HepG2 (cell line): ENCODE results near the gene TRAK1. TPM values are rescaled to one million over a fixed set of nuclear protein-coding genes. Genes with fewer than 3 reads are reported as not detected.

Source experiments
- ARHGAP35 ChIP-seq: sonication (generic); formaldehyde crosslinking; IDR thresholded peaks from 2 replicates; pipeline ENCODE4 v1.9.0; 2022; ENCODE audit warnings: mild to moderate bottlenecking, inconsistent platforms, moderate library complexity, missing genetic modification reagents, borderline replicate concordance
- CREB3 ChIP-seq: sonication (generic); formaldehyde crosslinking; IDR thresholded peaks from 2 replicates; pipeline ENCODE4 v1.5.0; 2020; ENCODE audit warnings: missing genetic modification reagents
- ERF ChIP-seq: IDR thresholded peaks from 2 replicates; pipeline ENCODE4 v1.6.1; 2018; ENCODE audit warnings: missing biosample characterization, missing genetic modification reagents
- HNF4A ChIP-seq: sonication (generic); formaldehyde crosslinking; IDR thresholded peaks from 2 replicates; pipeline ENCODE4 v1.4.0; 2020; ENCODE audit warnings: missing genetic modification reagents
- KAT8 ChIP-seq: IDR thresholded peaks from 2 replicates; pipeline ENCODE4 v1.6.1; 2016; ENCODE audit warnings: missing genetic modification reagents, missing compliant biosample characterization
- PRPF4 ChIP-seq: fragments of 200-400 bp; formaldehyde crosslinking; IDR thresholded peaks from 2 replicates; pipeline ENCODE4 v1.6.1; 2016; ENCODE audit warnings: low read length, low read depth; ENCODE audit not compliant: poor library complexity, severe bottlenecking
- RERE ChIP-seq: IDR thresholded peaks from 2 replicates; pipeline ENCODE4 v1.6.1; 2016; ENCODE audit warnings: low read depth, missing genetic modification reagents, missing compliant biosample characterization
- SETDB1 ChIP-seq: sonication (generic); formaldehyde crosslinking; IDR thresholded peaks from 2 replicates; pipeline ENCODE4 v1.5.1; 2020; ENCODE audit warnings: missing genetic modification reagents, mild to moderate bottlenecking, borderline replicate concordance
- SMAD3 ChIP-seq: sonication (generic); formaldehyde crosslinking; IDR thresholded peaks from 2 replicates; pipeline ENCODE4 v1.4.0; 2020; ENCODE audit warnings: missing genetic modification reagents
- SNAI1 ChIP-seq: sonication (generic); formaldehyde crosslinking; IDR thresholded peaks from 2 replicates; pipeline ENCODE4 v1.5.0; 2020; ENCODE audit warnings: mild to moderate bottlenecking, missing genetic modification reagents, borderline replicate concordance
- SPEN ChIP-seq: sonication (generic); formaldehyde crosslinking; IDR thresholded peaks from 2 replicates; pipeline ENCODE4 v1.5.1; 2020; ENCODE audit warnings: low read depth, mild to moderate bottlenecking, missing genetic modification reagents
- TP53 ChIP-seq: sonication (generic); formaldehyde crosslinking; conservative IDR thresholded peaks from 2 replicates; pipeline ENCODE4 v1.4.0; 2020; ENCODE audit warnings: missing genetic modification reagents
- ZBTB39 ChIP-seq: sonication (generic); formaldehyde crosslinking; IDR thresholded peaks from 2 replicates; pipeline ENCODE4 v1.5.0; 2020; ENCODE audit warnings: missing genetic modification reagents
- ZFP82 ChIP-seq: sonication (generic); formaldehyde crosslinking; IDR thresholded peaks from 2 replicates; pipeline ENCODE4 v1.5.1; 2020; ENCODE audit warnings: mild to moderate bottlenecking, missing genetic modification reagents, borderline replicate concordance
- ZFYVE20 ChIP-seq: sonication (generic); formaldehyde crosslinking; IDR thresholded peaks from 2 replicates; pipeline ENCODE4 v1.8.0; 2023; ENCODE audit warnings: low read depth, mild to moderate bottlenecking, moderate library complexity, missing genetic modification reagents, borderline replicate concordance
- ZIK1 ChIP-seq: sonication (generic); formaldehyde crosslinking; IDR thresholded peaks from 2 replicates; pipeline ENCODE4 v1.5.0; 2020; ENCODE audit warnings: mild to moderate bottlenecking, low read depth, missing genetic modification reagents, borderline replicate concordance
- ZNF263 ChIP-seq: sonication (generic); formaldehyde crosslinking; IDR thresholded peaks from 2 replicates; pipeline ENCODE4 v1.4.0; 2020; ENCODE audit warnings: missing genetic modification reagents
- ZNF543 ChIP-seq: sonication (generic); formaldehyde crosslinking; IDR thresholded peaks from 2 replicates; pipeline ENCODE4 v1.4.0; 2020; ENCODE audit warnings: mild to moderate bottlenecking, missing genetic modification reagents
- polyA plus RNA-seq, 8 experiments: library from polyadenylated mRNA; depleted of rRNA in 3 of 8; stranded (reverse) in 7 of 8; unstranded in 1 of 8; fragments of >200 nt; fragmentation: Illumina TruSeq in 4 of 8; extraction: Trizol in 4 of 8; gene quantifications; 2 replicates each; pipeline versions ENCODE4 v1.2.1 to v1.2.3, GENCODE V29; 2011 to 2016; ENCODE audit warnings: low read depth in 4 of 8, missing spikeins in 1 of 8, mixed read lengths in 1 of 8; ENCODE audit not compliant: insufficient read depth in 1 of 8
- total RNA-seq, 5 experiments: library from RNA; depleted of rRNA; stranded (reverse); fragments of >200 nt; fragmentation: Illumina TruSeq; extraction: Trizol; gene quantifications; 2 replicates each; pipeline ENCODE4 v1.2.3, GENCODE V29; 2016; ENCODE audit warnings: low read depth in 1 of 5
- TF ChIP-seq, protein P1 (sequence below): sonication (generic); formaldehyde crosslinking; IDR thresholded peaks from 2 replicates; pipeline ENCODE4 v1.4.0; 2020; ENCODE audit warnings: mild to moderate bottlenecking, missing genetic modification reagents

The TRAK1 gene
- total and polyA plus RNA-seq, 2 of the 13 experiments (the other 11 are each of a cell fraction or from before 2014, with no cell fraction given), result 20.5 to 46.6 TPM

GRCh38 chr3:42130007-42130328, 38.8 kb downstream of the TRAK1 start (continued):
- no peak for TF ChIP-seq CREB3 (CRISPR knock-in tag)
- TF ChIP-seq SETDB1 (CRISPR knock-in tag), result no peak
- no peak for TF ChIP-seq ZFYVE20
- TF ChIP-seq ZBTB39 (CRISPR knock-in tag), result no peak
- TF ChIP-seq TP53, result no peak
- TF ChIP-seq HNF4A (CRISPR knock-in tag), result no peak
- TF ChIP-seq ZNF543 (CRISPR knock-in tag), result no peak
- TF ChIP-seq ARHGAP35 (CRISPR knock-in tag), result no peak
- TF ChIP-seq KAT8 (CRISPR knock-in tag), result 0 out of 2 replicates have a peak, but pooled peaks have one; percentile 7
- TF ChIP-seq, protein P1, sequence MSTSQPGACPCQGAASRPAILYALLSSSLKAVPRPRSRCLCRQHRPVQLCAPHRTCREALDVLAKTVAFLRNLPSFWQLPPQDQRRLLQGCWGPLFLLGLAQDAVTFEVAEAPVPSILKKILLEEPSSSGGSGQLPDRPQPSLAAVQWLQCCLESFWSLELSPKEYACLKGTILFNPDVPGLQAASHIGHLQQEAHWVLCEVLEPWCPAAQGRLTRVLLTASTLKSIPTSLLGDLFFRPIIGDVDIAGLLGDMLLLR (CRISPR knock-in tag), result no peak
- peak; percentile 8; the same call in 1 of the 2 replicates for TF ChIP-seq SPEN (CRISPR knock-in tag)
- no peak for TF ChIP-seq SNAI1 (CRISPR knock-in tag)
- no peak for TF ChIP-seq PRPF4
- 0 out of 2 replicates have a peak, but pooled peaks have one; percentile 34 for TF ChIP-seq ZFP82 (CRISPR knock-in tag)
- no peak for TF ChIP-seq ZIK1 (CRISPR knock-in tag)
- no peak for TF ChIP-seq ZNF263
- TF ChIP-seq ERF (CRISPR knock-in tag), result peak; percentile 34; the same call in 1 of the 2 replicates
- TF ChIP-seq SMAD3 (CRISPR knock-in tag), result no peak
- TF ChIP-seq RERE (CRISPR knock-in tag), result no peak
